Measurements from ENCODE around the gene COASY.
A peak's percentile ranks its signal among the peaks of the same experiment; 100 is the strongest.

The COASY gene

GRCh38 chr17:42525221-42525620 lies 36.7 kb upstream of the COASY start:
- H3K4me1 ChIP-seq, result peaks cover 16 to 60% (median 37%) of the 10 kb centered on the region in 10 experiments
- peaks cover 0 to 39% (median 0%) of the 10 kb centered on the region in 11 experiments; a peak in 7 of 22 replicates for H3K36me3 ChIP-seq
- no peak overlapping the region for H3K27ac ChIP-seq

GRCh38 chr17:42526031-42526444 lies 35.9 kb upstream of the COASY start:
- Histone ChIP-seq H3K27me3 (no peaks in the 10 kb centered on the region), H3K4me2 (peak overlapping the region in 10 of 11 experiments; percentile 31 to 59 (median 40); a peak in 14 of 22 replicates), H3K36me3 (peaks cover 0 to 32% (median 0%) of the 10 kb centered on the region in 11 experiments; a peak in 7 of 22 replicates), H4K20me1 (peaks cover 0 to 24% (median 0%) of the 10 kb centered on the region in 11 experiments; a peak in 5 of 22 replicates), H3K4me3 (no peak overlapping the region), H3K27ac (no peak overlapping the region), H3K9ac (no peak overlapping the region), H3K9me3 (replicated peaks in 1 of 11) (no peaks in the 10 kb centered on the region), H3K4me1 (peaks cover 24 to 60% (median 40%) of the 10 kb centered on the region in 10 experiments)
- no peak for TF ChIP-seq Cebpa-rat (IDR thresholded peaks at IDR 0.05)

More at GRCh38 chr17:42525221-42525620, 36.7 kb upstream of the COASY start:
- no peak for TF ChIP-seq Cebpa-rat (IDR thresholded peaks at IDR 0.05)
- peaks cover 0 to 32% (median 0%) of the 10 kb centered on the region in 11 experiments; a peak in 5 of 22 replicates for H4K20me1 ChIP-seq
- no peak overlapping the region for H3K4me2 ChIP-seq
- H3K9ac ChIP-seq, result no peak overlapping the region
- no peaks in the 10 kb centered on the region for H3K9me3 ChIP-seq (replicated peaks in 1 of 11)
- no peak overlapping the region for H3K4me3 ChIP-seq
- H3K27me3 ChIP-seq, result no peaks in the 10 kb centered on the region

GRCh38 chr17:42527932-42528331 lies 34.0 kb upstream of the COASY start:
- Histone ChIP-seq H3K27ac (no peak overlapping the region), H3K27me3 (no peaks in the 10 kb centered on the region), H4K20me1 (peaks cover 0 to 5% (median 0%) of the 10 kb centered on the region in 11 experiments; a peak in 4 of 22 replicates), H3K9me3 (replicated peaks in 1 of 11) (no peaks in the 10 kb centered on the region), H3K4me3 (no peak overlapping the region), H3K4me1 (peaks cover 39 to 62% (median 55%) of the 10 kb centered on the region in 10 experiments), H3K4me2 (no peak overlapping the region), H3K9ac (no peak overlapping the region), H3K36me3 (peaks cover 0 to 13% (median 0%) of the 10 kb centered on the region in 11 experiments; a peak in 5 of 22 replicates)
- no peak for TF ChIP-seq Cebpa-rat (IDR thresholded peaks at IDR 0.05)

DNA sequence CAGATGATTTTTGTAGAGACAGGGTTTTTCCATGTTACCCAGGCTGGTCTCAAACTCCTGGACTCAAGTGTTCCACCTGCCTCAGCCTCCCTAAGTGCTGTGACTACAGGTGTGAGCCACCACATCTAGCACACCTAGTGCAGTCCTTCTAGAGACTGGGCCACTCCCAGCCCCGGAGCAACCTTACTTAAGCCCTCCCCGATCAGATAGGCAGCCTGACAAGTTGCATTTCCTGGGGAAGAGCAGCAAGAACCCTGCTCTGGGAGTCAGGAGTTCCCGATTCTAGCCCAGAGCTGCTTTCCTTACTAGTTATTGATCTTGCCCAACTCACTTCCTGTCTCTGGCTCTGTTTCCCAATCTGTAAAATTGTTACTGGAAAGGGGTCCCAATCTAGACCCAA lies 32.9 kb upstream of the COASY start:
- Histone ChIP-seq H3K27me3 (no peaks in the 10 kb centered on the region), H3K4me1 (peaks cover 43 to 71% (median 62%) of the 10 kb centered on the region in 10 experiments), H3K36me3 (peaks cover 0 to 2% (median 0%) of the 10 kb centered on the region in 11 experiments; a peak in 2 of 22 replicates), H3K9me3 (replicated peaks in 1 of 11) (no peaks in the 10 kb centered on the region), H3K4me3 (no peak overlapping the region), H3K9ac (peak overlapping the region in 1 of 11 experiments; percentile 8; a peak in 1 of 22 replicates), H4K20me1 (no peaks in the 10 kb centered on the region), H3K27ac (peak overlapping the region in 1 of 11 experiments; percentile 21; a peak in 1 of 22 replicates), H3K4me2 (peak overlapping the region in 8 of 11 experiments; percentile 14 to 89 (median 84); a peak in 13 of 22 replicates)
- TF ChIP-seq Cebpa-rat (IDR thresholded peaks at IDR 0.05), result no peak

GRCh38 chr17:42530952-42531454 lies 30.9 kb upstream of the COASY start:
- Histone ChIP-seq H3K36me3 (no peaks in the 10 kb centered on the region), H3K27me3 (no peaks in the 10 kb centered on the region), H3K27ac (peak overlapping the region in 1 of 11 experiments; percentile 74; a peak in 3 of 22 replicates), H3K4me1 (peaks cover 53 to 77% (median 72%) of the 10 kb centered on the region in 10 experiments), H3K4me2 (peak overlapping the region; percentile 78 to 96 (median 86); a peak in 19 of 22 replicates), H3K9me3 (replicated peaks in 1 of 11) (no peaks in the 10 kb centered on the region), H4K20me1 (no peaks in the 10 kb centered on the region), H3K4me3 (no peak overlapping the region), H3K9ac (no peak overlapping the region; a peak in 1 of 22 replicates)
- TF ChIP-seq Cebpa-rat (IDR thresholded peaks at IDR 0.05), result no peak

DNA sequence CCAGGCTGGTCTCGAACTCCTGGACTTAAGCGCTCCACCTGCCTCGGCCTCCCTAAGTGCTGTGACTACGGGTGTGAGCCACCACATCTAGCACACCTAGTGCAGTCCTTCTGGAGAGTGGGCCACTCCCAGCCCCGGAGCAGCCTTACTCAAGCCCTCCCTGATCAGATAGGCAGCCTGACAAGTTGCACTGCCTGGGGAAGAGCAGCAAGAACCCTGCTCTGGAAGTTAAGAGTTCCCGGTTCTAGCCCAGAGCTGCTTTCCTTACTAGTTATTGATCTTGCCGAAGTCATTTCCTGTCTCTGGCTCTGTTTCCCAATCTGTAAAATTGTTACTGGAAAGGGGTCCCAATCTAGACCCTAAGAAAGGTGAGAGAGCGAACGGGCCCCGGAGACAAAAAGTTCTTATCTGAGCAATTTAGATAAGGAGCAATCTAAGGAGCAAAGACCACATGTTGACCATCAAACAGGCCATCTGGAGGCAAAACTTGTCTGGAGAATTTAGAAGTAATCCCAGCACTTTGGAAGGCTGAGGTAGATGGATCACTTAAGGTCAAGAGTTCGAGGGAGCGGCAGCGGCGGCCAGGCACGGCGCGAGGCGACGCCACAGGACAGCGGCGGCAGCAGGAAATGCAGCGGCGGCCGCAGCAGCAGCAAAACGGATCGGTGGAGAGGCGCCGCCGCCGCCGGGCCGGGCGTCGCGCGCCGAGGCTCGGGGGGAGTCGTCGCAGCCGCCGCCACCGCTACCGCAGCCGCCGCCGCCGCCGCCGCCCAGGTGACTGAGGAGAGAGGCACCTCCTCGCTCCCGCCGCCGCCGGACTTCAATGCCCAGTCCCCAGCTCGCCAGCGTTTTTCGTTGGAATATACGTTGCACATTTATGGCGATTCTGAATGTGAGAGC lies 30.2 kb upstream of the COASY start:
- Histone ChIP-seq H3K27me3 (no peaks in the 10 kb centered on the region), H3K4me2 (peak overlapping the region; percentile 78 to 96 (median 86)), H3K27ac (peak overlapping the region; percentile 64 to 80 (median 76)), H3K4me1 (peaks cover 53 to 72% (median 65%) of the 10 kb centered on the region in 10 experiments), H3K9ac (peak overlapping the region; percentile 68 to 83 (median 79)), H4K20me1 (peaks cover 0 to 2% (median 0%) of the 10 kb centered on the region in 11 experiments; a peak in 4 of 22 replicates), H3K4me3 (peak overlapping the region; percentile 52 to 72 (median 63)), H3K36me3 (no peaks in the 10 kb centered on the region), H3K9me3 (replicated peaks in 1 of 11) (no peaks in the 10 kb centered on the region)
- no peak for TF ChIP-seq Cebpa-rat (IDR thresholded peaks at IDR 0.05)

- Histone ChIP-seq H3K27me3 (no peaks in the 10 kb centered on the region), H3K9me3 (replicated peaks in 1 of 11) (no peaks in the 10 kb centered on the region), H3K4me2 (peak overlapping the region; percentile 77 to 97 (median 94)), H3K4me3 (peak overlapping the region; percentile 77 to 94 (median 86)), H3K36me3 (peaks cover 15 to 33% (median 21%) of the 10 kb centered on the region in 11 experiments), H3K9ac (peak overlapping the region; percentile 87 to 96 (median 91)), H3K27ac (peak overlapping the region; percentile 88 to 95 (median 91)), H4K20me1 (peaks cover 0 to 30% (median 11%) of the 10 kb centered on the region in 11 experiments; a peak in 11 of 22 replicates), H3K4me1 (peaks cover 46 to 62% (median 56%) of the 10 kb centered on the region in 10 experiments)
- TF ChIP-seq Cebpa-rat (IDR thresholded peaks at IDR 0.05), result no peak
Measured at GRCh38 chr17:42535155-42536047, 26.5 kb upstream of the COASY start.

GRCh38 chr17:42536048-42536371 lies 25.9 kb upstream of the COASY start, which contains the start of gene NAGLU:
TSS of gene NAGLU (plus strand) at chr17:42536241. CDS start at chr17:42536273, 32 bp downstream.
- TF ChIP-seq Cebpa-rat (IDR thresholded peaks at IDR 0.05), result no peak
- peaks cover 40 to 56% (median 52%) of the 10 kb centered on the region in 10 experiments for H3K4me1 ChIP-seq

More at GRCh38 chr17:42536048-42536371, 25.9 kb upstream of the COASY start, which contains the start of gene NAGLU:
- peaks cover 19 to 38% (median 26%) of the 10 kb centered on the region in 11 experiments for H3K36me3 ChIP-seq
- H3K4me3 ChIP-seq, result peak within 1 kb of the TSS; percentile 77 to 94 (median 86)
- H3K27ac ChIP-seq, result peak within 1 kb of the TSS; percentile 88 to 95 (median 91)
- peak within 1 kb of the TSS; percentile 77 to 97 (median 94) for H3K4me2 ChIP-seq
- H3K27me3 ChIP-seq, result no peaks in the 10 kb centered on the region
- H4K20me1 ChIP-seq, result peaks cover 0 to 37% (median 11%) of the 10 kb centered on the region in 11 experiments; a peak in 11 of 22 replicates
- H3K9me3 ChIP-seq (replicated peaks in 1 of 11), result no peaks in the 10 kb centered on the region
- peak within 1 kb of the TSS; percentile 87 to 96 (median 91) for H3K9ac ChIP-seq

Data from BLaER1 treated with 17β-estradiol and CSF1 and Interleukin-3, amounts not matched to agents 10 nM and 100 nM (cell line).